ENCODE results near the gene SPAG5. TPM values are rescaled to one million over a fixed set of nuclear protein-coding genes. Genes with fewer than 3 reads are reported as not detected.

Gene SPAG5
- 10 to 100 TPM; 13.8 to 41.8 TPM for total RNA-seq
- polyA plus RNA-seq: 10 to 100 TPM; 10.6 to 11.8 TPM

DNA sequence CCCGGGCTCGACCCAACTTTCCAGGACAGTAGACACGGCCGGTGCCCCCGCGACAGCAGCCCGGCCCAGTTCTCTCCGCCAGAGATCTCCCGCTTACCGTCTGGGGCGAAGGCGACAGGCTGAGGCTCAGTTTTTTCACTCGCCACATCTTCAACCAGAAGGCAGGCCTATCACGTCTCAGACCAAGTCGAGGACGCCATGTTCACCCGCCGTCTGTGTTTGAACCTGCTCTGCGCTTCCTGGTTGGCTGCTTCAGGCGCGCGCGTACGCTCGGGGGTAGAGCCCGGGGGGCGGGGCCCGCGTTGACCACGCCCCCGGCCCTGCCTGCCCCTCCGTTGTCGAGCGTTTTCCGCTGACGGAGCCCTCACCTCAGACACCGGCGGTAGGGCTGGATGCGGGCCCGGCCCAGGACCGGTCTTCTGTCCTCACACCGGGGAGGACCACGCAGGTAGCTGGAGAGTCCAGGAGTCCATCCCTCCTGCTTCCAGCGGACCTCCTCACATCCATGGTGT is at the start of gene SPAG5:
Gene SPAG5 (minus strand): TSS at position 227 of the 512 bp plus-strand sequence. CDS start 79 bp downstream, at position 148.
- Histone ChIP-seq H3K27me3 (ENCODE audit: control insufficient read depth in 4 of 4, insufficient read depth in 4 of 4, low read length in 3 of 4) (no peaks in the 10 kb centered on the region), H3K36me3 (ENCODE audit: control insufficient read depth in 4 of 4, insufficient read depth in 3 of 4, low read depth in 1 of 4, low read length in 3 of 4) (no peaks in the 10 kb centered on the region), H3K4me1 (ENCODE audit: control insufficient read depth in 4 of 4, insufficient read depth in 4 of 4, low read length in 3 of 4) (peaks cover 6 to 25% (median 17%) of the 10 kb centered on the region in 4 donors), H3K9ac (ENCODE audit: low read depth in 1 of 2, low read length in 2 of 2) (peak within 1 kb of the TSS; percentile 83 to 88), H3K27ac (ENCODE audit: low read depth in 1 of 2, low read length in 2 of 2) (peak within 1 kb of the TSS; percentile 94 to 97), H3K4me3 (ENCODE audit: low read depth in 1 of 3, low read length in 3 of 3) (peak within 1 kb of the TSS; percentile 61 to 85 (median 76)), H3K9me3 (ENCODE audit: control insufficient read depth in 4 of 4, low read length in 3 of 4) (no peaks in the 10 kb centered on the region)
- peak; percentile 95 for DNase-seq (ENCODE audit: low spot score)
- under 1% methylated on average over 44 of the region's 44 CpGs for WGBS
- no peak for TF ChIP-seq RAD21 (IDR thresholded peaks at IDR 0.05)
- no peak for TF ChIP-seq HNF4G (IDR thresholded peaks at IDR 0.05)
- no peak for TF ChIP-seq MAX (IDR thresholded peaks at IDR 0.05)
- TF ChIP-seq FOXA2 (IDR thresholded peaks at IDR 0.05): no peak
- no peak for TF ChIP-seq RXRA (IDR thresholded peaks at IDR 0.05)
- TF ChIP-seq NR2F2 (IDR thresholded peaks at IDR 0.05): no peak
- TF ChIP-seq, protein P1, sequence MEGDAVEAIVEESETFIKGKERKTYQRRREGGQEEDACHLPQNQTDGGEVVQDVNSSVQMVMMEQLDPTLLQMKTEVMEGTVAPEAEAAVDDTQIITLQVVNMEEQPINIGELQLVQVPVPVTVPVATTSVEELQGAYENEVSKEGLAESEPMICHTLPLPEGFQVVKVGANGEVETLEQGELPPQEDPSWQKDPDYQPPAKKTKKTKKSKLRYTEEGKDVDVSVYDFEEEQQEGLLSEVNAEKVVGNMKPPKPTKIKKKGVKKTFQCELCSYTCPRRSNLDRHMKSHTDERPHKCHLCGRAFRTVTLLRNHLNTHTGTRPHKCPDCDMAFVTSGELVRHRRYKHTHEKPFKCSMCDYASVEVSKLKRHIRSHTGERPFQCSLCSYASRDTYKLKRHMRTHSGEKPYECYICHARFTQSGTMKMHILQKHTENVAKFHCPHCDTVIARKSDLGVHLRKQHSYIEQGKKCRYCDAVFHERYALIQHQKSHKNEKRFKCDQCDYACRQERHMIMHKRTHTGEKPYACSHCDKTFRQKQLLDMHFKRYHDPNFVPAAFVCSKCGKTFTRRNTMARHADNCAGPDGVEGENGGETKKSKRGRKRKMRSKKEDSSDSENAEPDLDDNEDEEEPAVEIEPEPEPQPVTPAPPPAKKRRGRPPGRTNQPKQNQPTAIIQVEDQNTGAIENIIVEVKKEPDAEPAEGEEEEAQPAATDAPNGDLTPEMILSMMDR (IDR thresholded peaks at IDR 0.05; ENCODE audit: low read depth, low read length, missing input control): no peak
- no peak for TF ChIP-seq JUND (IDR thresholded peaks at IDR 0.05)
- peak; percentile 72 for TF ChIP-seq SP1 (IDR thresholded peaks at IDR 0.05)
- no peak for TF ChIP-seq EGR1 (IDR thresholded peaks at IDR 0.05; ENCODE audit: low read depth in 2 of 2)
- TF ChIP-seq YY1 (IDR thresholded peaks at IDR 0.05): peak; percentile 88
- peak in 1 of 2 donors; percentile 47 for TF ChIP-seq GABPA (IDR thresholded peaks at IDR 0.05 in 1 of 2, conservative IDR thresholded peaks at IDR 0.05 in 1 of 2)
- peak; percentile 30 to 32 for TF ChIP-seq HNF4A (conservative IDR thresholded peaks at IDR 0.05)
- peak; percentile 86 for TF ChIP-seq REST (IDR thresholded peaks at IDR 0.05)
- no peak for TF ChIP-seq ATF3 (IDR thresholded peaks at IDR 0.05)
- TF ChIP-seq TAF1 (conservative IDR thresholded peaks at IDR 0.05): peak; percentile 81
- no peak for TF ChIP-seq ZBTB33 (IDR thresholded peaks at IDR 0.05)
- TF ChIP-seq FOXA1 (IDR thresholded peaks at IDR 0.05): no peak

All from liver (tissue), 9 donors.